Measurements from ENCODE around the gene NCBP1.

- TF ChIP-seq CTCF (conservative IDR thresholded peaks at IDR 0.05): no peak
- TF ChIP-seq ZFX (IDR thresholded peaks at IDR 0.05): no peak
Observed at GRCh38 chr9:97617939-97618416, 15.6 kb upstream of the NCBP1 start.
